Esophagus muscularis mucosa (tissue), 4 donors: Measurements from ENCODE around the gene TXNIP. TPM values are rescaled to one million over a fixed set of nuclear protein-coding genes. Genes with fewer than 3 reads are reported as not detected.
A peak's percentile ranks its signal among the peaks of the same experiment; 100 is the strongest.

Experiments used
- DNase-seq: peaks from one replicate; pipeline ENCODE4 v3.0.0-alpha.2; 2017; ENCODE audit errors: extremely low spot score
- H3K27ac ChIP-seq, 4 donors: fragments of 200-600 bp; sonication (generic); replicated peaks in 1 of 4; 1 replicate in 3 of 4; 2 replicates in 1 of 4; pipeline ENCODE4 v1.5.1; 2016 to 2019; ENCODE audit warnings: mild to moderate bottlenecking in 1 of 4
- H3K27me3 ChIP-seq, 4 donors: fragments of 200-600 bp; sonication (generic); one replicate each; pipeline versions ENCODE4 v1.5.1 to v1.6.0; 2016 to 2019
- H3K36me3 ChIP-seq, 4 donors: fragments of 200-600 bp; sonication (generic); one replicate each; pipeline ENCODE4 v1.5.1; 2016 to 2019
- H3K4me1 ChIP-seq, 4 donors: fragments of 200-600 bp; sonication (generic); one replicate each; pipeline ENCODE4 v1.5.1; 2016 to 2019
- H3K4me3 ChIP-seq, 4 donors: fragments of 200-600 bp; sonication (generic); 1 replicate in 2 of 4; 2 replicates in 2 of 4; pipeline ENCODE4 v1.5.1; 2016 to 2019; ENCODE audit warnings: mild to moderate bottlenecking in 4 of 4, moderate library complexity in 1 of 4
- H3K9me3 ChIP-seq, 4 donors: fragments of 200-600 bp; sonication (generic); 1 replicate in 3 of 4; 2 replicates in 1 of 4; pipeline ENCODE4 v1.5.1; 2016 to 2019
- CTCF ChIP-seq, 3 experiments: fragments of 200-600 bp in 2 of 3; fragments of 450-650 bp in 1 of 3; sonication (generic) in 2 of 3; IDR thresholded peaks; one replicate each; pipeline ENCODE4 v1.5.1; 2017 to 2019; ENCODE audit warnings: antibody characterized with exemption in 3 of 3, mild to moderate bottlenecking in 2 of 3, moderate library complexity in 1 of 3
- EP300 ChIP-seq: sonication (generic); formaldehyde crosslinking; IDR thresholded peaks from one replicate; pipeline ENCODE4 v1.6.1; 2017; ENCODE audit warnings: antibody characterized with exemption
- POLR2A ChIP-seq: fragments of 450-650 bp; IDR thresholded peaks from one replicate; pipeline ENCODE4 v1.6.1; 2017; ENCODE audit warnings: antibody characterized with exemption, moderate library complexity, mild to moderate bottlenecking, low read depth
- POLR2AphosphoS5 ChIP-seq, 2 donors: sonication (generic); formaldehyde crosslinking; IDR thresholded peaks; one replicate each; pipeline ENCODE4 v1.6.1; 2017; ENCODE audit warnings: antibody characterized with exemption in 2 of 2
- WGBS: methylation state at CpG from one replicate; pipeline ENCODE4 v1.1.5; 2018; 5-methylcytosine and 5-hydroxymethylcytosine counted together
- intact Hi-C: fragments of 100-400 bp; cut with DNase I; formaldehyde crosslinking; loops from one replicate; pipeline ENCODE4 v1.15.1; 2023
- total RNA-seq, 4 donors: library from RNA; depleted of rRNA; stranded (reverse); fragments of >200 nt; gene quantifications; one replicate each; pipeline versions ENCODE4 v1.1.0 to v1.2.1, GENCODE V29; 2016

Gene TXNIP
- total RNA-seq, 4 donors from 2014 or later: 1,186 to 4,171 (median 2,482) TPM

- intact Hi-C loops: loop anchor here (1.0 to 5.0 kb wide), 2 partner anchors 33 to 93 kb away; partner anchors contain the start of gene PEX11B
These were observed 13.9 kb upstream of the TXNIP start for GRCh38 chr1:146010126-146010738.

DNA sequence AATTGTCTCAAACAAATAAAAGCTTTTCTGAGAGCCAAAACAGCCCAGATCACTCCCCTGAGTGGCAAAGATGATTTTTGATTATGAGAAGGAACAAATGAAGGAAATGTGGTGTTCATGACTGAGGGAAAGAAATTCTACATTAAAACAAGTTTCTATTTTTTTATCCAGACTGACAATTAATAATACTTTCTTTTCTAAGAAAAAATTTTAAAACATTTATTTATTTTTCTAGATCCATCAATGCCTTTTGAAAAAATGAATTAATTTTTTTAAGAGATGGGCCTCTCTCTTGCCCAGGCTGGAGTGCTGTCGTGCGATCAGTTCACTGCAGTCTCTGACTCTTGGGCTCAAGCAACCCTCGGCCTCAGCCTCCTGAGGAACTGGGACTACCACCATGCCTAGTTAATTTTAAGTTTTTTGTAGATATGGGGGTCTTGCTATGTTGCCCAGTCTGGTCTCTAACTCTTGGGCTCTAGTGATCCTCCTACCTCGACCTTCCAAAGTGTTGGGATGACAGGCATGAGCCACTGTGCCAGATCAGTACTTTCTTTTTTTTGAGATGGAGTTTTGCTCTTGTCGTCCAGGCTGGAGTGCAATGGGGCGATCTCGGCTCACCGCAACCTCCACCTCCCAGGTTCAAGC lies 11.2 kb upstream of the TXNIP start:
- Histone ChIP-seq H3K36me3 (no peaks in the 10 kb centered on the region), H3K4me1 (peaks cover 42 to 62% (median 48%) of the 10 kb centered on the region in 4 donors), H3K9me3 (no peaks in the 10 kb centered on the region), H3K27me3 (no peaks in the 10 kb centered on the region), H3K4me3 (peak overlapping the region in 2 of 4 donors; percentile 31 to 49), H3K27ac (peak overlapping the region; percentile 79 to 85 (median 83))
- 86% methylated on average over 8 of the region's 8 CpGs for WGBS
- TF ChIP-seq POLR2A: no peak
- no peak for TF ChIP-seq EP300
- no peak for TF ChIP-seq POLR2AphosphoS5 (IDR thresholded peaks at IDR 0.05)
- TF ChIP-seq CTCF (IDR thresholded peaks at IDR 0.05): no peak
- DNase-seq: no peak
- intact Hi-C loops: no loop called here

More at GRCh38 chr1:146010126-146010738, 13.9 kb upstream of the TXNIP start:
- H3K27me3 ChIP-seq: no peaks in the 10 kb centered on the region
- no peak overlapping the region for H3K4me3 ChIP-seq
- no peak for DNase-seq
- no peaks in the 10 kb centered on the region for H3K36me3 ChIP-seq
- H3K27ac ChIP-seq: peak overlapping the region; percentile 37 to 62 (median 46)
- 88% methylated on average over 8 of the region's 8 CpGs for WGBS
- H3K4me1 ChIP-seq: peaks cover 32 to 51% (median 44%) of the 10 kb centered on the region in 4 donors
- TF ChIP-seq CTCF (IDR thresholded peaks at IDR 0.05): no peak
- no peak for TF ChIP-seq EP300
- TF ChIP-seq POLR2AphosphoS5 (IDR thresholded peaks at IDR 0.05): peak; percentile 5 to 31
- no peak for TF ChIP-seq POLR2A
- H3K9me3 ChIP-seq: no peaks in the 10 kb centered on the region

DNA sequence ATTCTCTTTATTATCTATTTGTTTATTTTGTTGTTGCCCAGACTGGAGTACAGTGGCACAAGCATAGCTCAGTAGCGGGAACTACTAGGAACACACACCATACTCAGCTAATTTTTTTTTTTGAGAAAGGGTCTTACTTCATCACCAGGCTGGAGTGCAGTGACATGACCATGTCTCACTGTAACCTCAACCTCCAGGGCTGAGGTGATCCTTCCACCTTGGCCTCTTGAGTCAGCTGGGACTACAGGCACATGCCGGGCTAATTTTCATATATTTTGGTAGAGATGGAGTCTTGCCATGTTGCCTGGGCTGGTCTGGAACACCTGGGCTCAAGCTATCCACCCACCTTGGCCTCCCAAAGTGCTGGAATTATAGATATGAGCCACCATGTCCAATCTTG lies 5.3 kb upstream of the TXNIP start:
- TF ChIP-seq POLR2A (no peak), CTCF (IDR thresholded peaks at IDR 0.05) (no peak)
- H3K27me3 ChIP-seq: no peaks in the 10 kb centered on the region
- no peak for DNase-seq
- intact Hi-C loops: no loop called here
- WGBS: 95% methylated on average over 2 of the region's 2 CpGs
- H3K9me3 ChIP-seq: no peaks in the 10 kb centered on the region
- peaks cover 57 to 81% (median 68%) of the 10 kb centered on the region in 4 donors for H3K4me1 ChIP-seq
- H3K36me3 ChIP-seq: no peaks in the 10 kb centered on the region
- H3K27ac ChIP-seq: peak overlapping the region; percentile 64 to 96 (median 94)
- H3K4me3 ChIP-seq: peak overlapping the region in 1 of 4 donors; percentile 19

DNA sequence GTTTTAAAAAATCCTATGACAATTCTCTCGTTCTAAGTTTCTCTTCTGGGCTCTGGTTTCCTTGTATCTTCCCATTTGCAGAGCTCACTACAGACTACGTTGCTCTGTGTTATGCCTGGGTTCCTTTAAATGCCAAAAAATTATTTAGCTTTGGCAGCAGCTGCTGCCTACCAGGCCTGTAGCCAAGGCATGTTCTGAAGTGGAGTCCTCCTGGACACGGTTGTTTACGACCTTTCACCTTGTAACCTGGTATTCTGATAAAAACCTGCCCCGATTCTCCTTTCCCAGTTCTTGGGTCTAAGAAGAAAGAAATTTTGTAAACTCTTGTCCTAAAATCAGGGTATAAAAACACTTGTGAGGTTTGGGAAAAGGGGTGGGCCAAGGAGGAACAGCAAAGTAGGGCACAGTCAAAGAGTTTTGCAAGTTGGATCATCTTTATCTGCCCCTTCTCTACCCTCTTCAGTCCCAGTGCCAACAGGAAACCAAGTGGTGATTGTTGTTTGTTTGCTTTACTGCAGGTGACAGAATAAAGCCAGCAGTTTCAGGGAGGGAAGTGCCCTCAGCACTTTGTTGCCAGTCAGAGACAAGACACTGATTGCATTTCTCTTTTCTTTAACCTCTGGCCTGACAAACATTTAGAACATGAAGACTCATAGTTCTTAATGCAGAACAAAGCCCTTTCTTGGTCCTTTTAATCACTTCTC lies 3.1 kb upstream of the TXNIP start:
- TF ChIP-seq POLR2A (no peak), CTCF (IDR thresholded peaks at IDR 0.05) (no peak), EP300 (no peak), POLR2AphosphoS5 (IDR thresholded peaks at IDR 0.05) (peak in 1 of 2 donors; percentile 79)
- H3K9me3 ChIP-seq: no peaks in the 10 kb centered on the region
- peaks cover 10 to 17% (median 13%) of the 10 kb centered on the region in 4 donors for H3K36me3 ChIP-seq
- H3K4me1 ChIP-seq: peaks cover 34 to 58% (median 46%) of the 10 kb centered on the region in 4 donors
- no peaks in the 10 kb centered on the region for H3K27me3 ChIP-seq
- DNase-seq: no peak
- WGBS: 19% methylated on average over 5 of the region's 5 CpGs
- intact Hi-C loops: loop anchor here (2.0 kb wide), 1 partner anchor 17 kb away; no protein-coding TSS in a partner anchor
- peak overlapping the region; percentile 70 to 85 (median 80) for H3K4me3 ChIP-seq
- H3K27ac ChIP-seq: peak overlapping the region; percentile 94 to 96 (median 96)
